IMR-90 (cell line): Measurements from ENCODE around the gene ADAMTS19. TPM values are rescaled to one million over a fixed set of nuclear protein-coding genes. Genes with fewer than 3 reads are reported as not detected.

Experiments
- ATAC-seq: fragments of 200-7000 bp; cut with Tn5 transposase; 2 replicates; pipeline ENCODE4 v1.9.1; 2020; ENCODE audit warnings: low read depth, mild to moderate bottlenecking, moderate library complexity
- BruUV-seq: library from RNA; stranded (reverse); fragments of 400-500 nt; replicated peaks from 2 replicates; lab custom pipeline; 2021; lab: Mats Ljungman, UMichigan
- CTCF ChIA-PET: fragments of 300-600 bp; formaldehyde crosslinking; extraction: SDS; loops from one replicate; lab custom pipeline; 2021; ENCODE audit warnings: antibody characterized with exemption; lab: Yijun Ruan, JAX
- POLR2A ChIA-PET: fragments of 300-600 bp; sonication (Branson Sonifier 250); formaldehyde crosslinking; loops from one replicate; lab custom pipeline; 2022; ENCODE audit warnings: antibody characterized with exemption; ENCODE audit not compliant: unreplicated experiment; lab: Charles Lee
- DNase-seq: peaks from one replicate; pipeline ENCODE4 v3.0.0; 2013
- H2AFZ ChIP-seq: replicated peaks from 2 replicates; pipeline ENCODE3; 2013; ENCODE audit warnings: low read length, mild to moderate bottlenecking; ENCODE audit not compliant: poor library complexity
- H2AK5ac ChIP-seq: 2 replicates; pipeline ENCODE4 v1.6.1; 2013; ENCODE audit warnings: low read depth, low read length, inconsistent platforms
- H2AK9ac ChIP-seq: replicated peaks from 2 replicates; pipeline ENCODE3; 2013; ENCODE audit warnings: mild to moderate bottlenecking, low read depth, low read length, moderate library complexity; ENCODE audit not compliant: poor library complexity
- H2BK120ac ChIP-seq: 2 replicates; pipeline ENCODE4 v1.6.1; 2013; ENCODE audit warnings: low read depth, low read length, inconsistent platforms
- H2BK15ac ChIP-seq: 3 replicates; pipeline ENCODE4 v1.6.1; 2013; ENCODE audit warnings: low read depth, low read length, inconsistent platforms
- H2BK20ac ChIP-seq: 2 replicates; pipeline ENCODE4 v1.6.1; 2013; ENCODE audit warnings: low read depth, mild to moderate bottlenecking, inconsistent platforms, low read length, moderate library complexity
- H2BK5ac ChIP-seq: 2 replicates; pipeline ENCODE4 v1.6.1; 2013; ENCODE audit warnings: mild to moderate bottlenecking, low read depth, low read length, inconsistent platforms; ENCODE audit not compliant: poor library complexity, severe bottlenecking
- H3K14ac ChIP-seq: replicated peaks from 2 replicates; pipeline ENCODE4 v1.6.1; 2013; ENCODE audit warnings: low read depth, low read length, inconsistent platforms
- H3K18ac ChIP-seq: 2 replicates; pipeline ENCODE4 v1.6.1; 2013; ENCODE audit warnings: low read depth, low read length, control low read depth
- H3K23ac ChIP-seq: 2 replicates; pipeline ENCODE4 v1.6.1; 2013; ENCODE audit warnings: low read depth, low read length, inconsistent platforms
- H3K27ac ChIP-seq: 2 replicates; pipeline ENCODE4 v1.5.1; 2013; ENCODE audit warnings: mild to moderate bottlenecking, control low read depth, low read length; ENCODE audit not compliant: insufficient read depth
- H3K27me3 ChIP-seq: 2 replicates; pipeline ENCODE4 v1.6.1; 2013; ENCODE audit warnings: low read length; ENCODE audit not compliant: control insufficient read depth, insufficient read depth
- H3K36me3 ChIP-seq: 2 replicates; pipeline ENCODE4 v1.6.1; 2013; ENCODE audit warnings: low read length, mixed read lengths; ENCODE audit not compliant: control insufficient read depth, insufficient read depth
- H3K4ac ChIP-seq: 2 replicates; pipeline ENCODE4 v1.6.1; 2013; ENCODE audit warnings: low read depth, low read length, inconsistent platforms
- H3K4me1 ChIP-seq: 2 replicates; pipeline ENCODE4 v1.6.1; 2013; ENCODE audit warnings: low read length, mixed read lengths; ENCODE audit not compliant: control insufficient read depth, insufficient read depth
- H3K4me2 ChIP-seq: 2 replicates; pipeline ENCODE4 v1.6.1; 2013; ENCODE audit warnings: low read depth, mild to moderate bottlenecking, control low read depth, low read length, moderate library complexity
- H3K4me3 ChIP-seq: 2 replicates; pipeline ENCODE4 v1.5.1; 2013; ENCODE audit warnings: low read depth, mild to moderate bottlenecking, control low read depth, low read length, moderate library complexity; ENCODE audit not compliant: insufficient read depth
- H3K56ac ChIP-seq: 2 replicates; pipeline ENCODE4 v1.6.1; 2013; ENCODE audit warnings: low read length, inconsistent platforms; ENCODE audit not compliant: insufficient read depth; ENCODE audit errors: extremely low read depth
- H3K79me1 ChIP-seq, 2 experiments: 2 replicates each; pipeline ENCODE4 v1.6.1; 2013; ENCODE audit warnings: low read length in 2 of 2, inconsistent platforms in 1 of 2, low read depth in 1 of 2
- H3K9ac ChIP-seq: 2 replicates; pipeline ENCODE4 v1.6.1; 2013; ENCODE audit warnings: low read depth, low read length, control low read depth
- H3K9me1 ChIP-seq: 2 replicates; pipeline ENCODE4 v1.6.1; 2013; ENCODE audit warnings: low read length, inconsistent platforms; ENCODE audit not compliant: insufficient read depth
- H3K9me3 ChIP-seq: 2 replicates; pipeline ENCODE4 v1.6.1; 2013; ENCODE audit warnings: low read length; ENCODE audit not compliant: control insufficient read depth, insufficient read depth
- H4K20me1 ChIP-seq: 2 replicates; pipeline ENCODE4 v1.6.1; 2013; ENCODE audit warnings: low read length, inconsistent platforms; ENCODE audit not compliant: insufficient read depth
- H4K5ac ChIP-seq: 2 replicates; pipeline ENCODE4 v1.6.1; 2013; ENCODE audit warnings: mild to moderate bottlenecking, low read depth, low read length, control low read depth
- H4K8ac ChIP-seq, 2 experiments: 2 replicates each; pipeline ENCODE4 v1.6.1; 2013; ENCODE audit warnings: low read depth in 2 of 2, low read length in 2 of 2, control low read depth in 1 of 2, inconsistent platforms in 1 of 2
- H4K91ac ChIP-seq: 2 replicates; pipeline ENCODE4 v1.6.1; 2013; ENCODE audit warnings: low read depth, low read length, inconsistent platforms; ENCODE audit not compliant: insufficient read depth
- BHLHE40 ChIP-seq: fragments of 150-350 bp; IDR thresholded peaks from 2 replicates; pipeline ENCODE4 v1.6.1; 2016; ENCODE audit warnings: mild to moderate bottlenecking, low read depth, low read length
- CEBPB ChIP-seq: IDR thresholded peaks from 2 replicates; pipeline ENCODE4 v1.6.1; 2012; ENCODE audit warnings: low read depth, low read length, improper control_type of control experiment
- CHD1 ChIP-seq: IDR thresholded peaks from 2 replicates; pipeline ENCODE4 v1.6.1; 2012; ENCODE audit warnings: low read depth, low read length, improper control_type of control experiment
- FOS ChIP-seq: fragments of 150-350 bp; IDR thresholded peaks from 2 replicates; pipeline ENCODE4 v1.6.1; 2016; ENCODE audit warnings: low read depth, low read length
- MAFK ChIP-seq: IDR thresholded peaks from 2 replicates; pipeline ENCODE4 v1.6.1; 2012; ENCODE audit warnings: low read depth, low read length, improper control_type of control experiment
- MAZ ChIP-seq: IDR thresholded peaks from 2 replicates; pipeline ENCODE4 v1.6.1; 2012; ENCODE audit warnings: low read depth, mild to moderate bottlenecking, low read length, improper control_type of control experiment, moderate library complexity, borderline replicate concordance
- MXI1 ChIP-seq: IDR thresholded peaks from 2 replicates; pipeline ENCODE4 v1.6.1; 2012; ENCODE audit warnings: low read depth, mild to moderate bottlenecking, low read length, moderate library complexity, borderline replicate concordance
- NFE2L2 ChIP-seq: fragments of 150-350 bp; IDR thresholded peaks from 2 replicates; pipeline ENCODE4 v1.6.1; 2016; ENCODE audit warnings: low read depth, mild to moderate bottlenecking, low read length
- POLR2A ChIP-seq: IDR thresholded peaks from 2 replicates; pipeline ENCODE4 v1.6.1; 2012; ENCODE audit warnings: mild to moderate bottlenecking, low read depth, low read length
- RAD21 ChIP-seq: IDR thresholded peaks from 2 replicates; pipeline ENCODE4 v1.6.1; 2012; ENCODE audit warnings: low read length, improper control_type of control experiment
- RCOR1 ChIP-seq: IDR thresholded peaks from 2 replicates; pipeline ENCODE4 v1.6.1; 2012; ENCODE audit warnings: mild to moderate bottlenecking, low read length, improper control_type of control experiment; ENCODE audit not compliant: insufficient replicate concordance
- RFX5 ChIP-seq: IDR thresholded peaks from 2 replicates; pipeline ENCODE4 v1.8.0; 2012; ENCODE audit warnings: low read depth, mild to moderate bottlenecking, low read length, moderate library complexity
- SMC3 ChIP-seq: fragments of 150-350 bp; IDR thresholded peaks from 2 replicates; pipeline ENCODE4 v1.6.1; 2016; ENCODE audit warnings: low read depth, mild to moderate bottlenecking, antibody characterized with exemption, low read length, moderate library complexity
- USF2 ChIP-seq: fragments of 150-350 bp; IDR thresholded peaks from 2 replicates; pipeline ENCODE4 v1.6.1; 2017; ENCODE audit warnings: mild to moderate bottlenecking, antibody characterized with exemption, low read length, low read depth
- WGBS, 2 experiments: methylation state at CpG; one replicate each; pipeline versions ENCODE4 v1.1.5 to v1.1.7; 2013; ENCODE audit warnings: missing lambda C conversion rate in 2 of 2; ENCODE audit not compliant: insufficient read length in 1 of 2; ENCODE audit errors: extremely low coverage in 2 of 2; 5-methylcytosine and 5-hydroxymethylcytosine counted together
- dilution Hi-C: fragments of 300-500 bp; cut with HindIII; formaldehyde crosslinking; loops from one replicate; pipeline ENCODE4 v1.14.3; 2018; ENCODE audit warnings: low sequenced_read_pairs; ENCODE audit not compliant: unreplicated experiment
- in situ Hi-C: fragments of 300-500 bp; cut with MboI; formaldehyde crosslinking; loops from 3 replicates; pipeline ENCODE4 v1.14.3; 2019; ENCODE audit warnings: low sequenced_read_pairs, inconsistent platforms, mixed read lengths
- intact Hi-C: fragments of 100-400 bp; cut with micrococcal nuclease; formaldehyde crosslinking; loops from 2 replicates; pipeline ENCODE4 v1.10.0; 2022
- polyA plus RNA-seq, 3 experiments: library from polyadenylated mRNA; depleted of rRNA; stranded (reverse); fragments of >200 nt; gene quantifications; 2 replicates each; pipeline ENCODE4 v1.2.3, GENCODE V29; 2012; ENCODE audit warnings: low replicate concordance in 1 of 3
- total RNA-seq: library from RNA; depleted of rRNA; stranded (reverse); fragments of >200 nt; gene quantifications from 2 replicates; pipeline ENCODE4 v1.2.3, GENCODE V29; 2012
- TF ChIP-seq, protein P1 (sequence below): fragments of 150-350 bp; IDR thresholded peaks from 2 replicates; pipeline ENCODE4 v1.6.1; 2016; ENCODE audit warnings: low read depth, mild to moderate bottlenecking, low read length, moderate library complexity, borderline replicate concordance
- TF ChIP-seq, protein P2 (sequence below): conservative IDR thresholded peaks from 2 replicates; pipeline ENCODE4 v1.5.1; 2012; ENCODE audit warnings: mild to moderate bottlenecking, low read depth, low read length, improper control_type of control experiment

ADAMTS19 gene
- total and polyA plus RNA-seq, 2 of the 4 experiments (the other 2 are of a cell fraction) = under 0.01 to 0.17 TPM

- no peaks in the 10 kb centered on the region for H4K20me1 ChIP-seq
- no peak overlapping the region for H3K4ac ChIP-seq
- H3K79me1 ChIP-seq = no peaks in the 10 kb centered on the region
- no peak for DNase-seq
- H2BK15ac ChIP-seq = no peak overlapping the region
- no peak overlapping the region for H3K9ac ChIP-seq
- no peaks in the 10 kb centered on the region for H3K36me3 ChIP-seq
- no CpG with 5 or more reads among the region's 5 CpGs for WGBS, 2 experiments
- no peak overlapping the region for H2BK120ac ChIP-seq
- H3K9me3 ChIP-seq = no peaks in the 10 kb centered on the region
- no peak overlapping the region for H2AFZ ChIP-seq
- no peak overlapping the region for H3K18ac ChIP-seq
- TF ChIP-seq CEBPB (no peak), MXI1 (no peak), MAZ (no peak), BHLHE40 (no peak), RCOR1 (no peak), CHD1 (no peak), SMC3 (no peak), MAFK (no peak), USF2 (no peak), RAD21 (no peak), POLR2A (no peak), FOS (no peak), NFE2L2 (no peak), RFX5 (no peak)
- TF ChIP-seq, protein P1, sequence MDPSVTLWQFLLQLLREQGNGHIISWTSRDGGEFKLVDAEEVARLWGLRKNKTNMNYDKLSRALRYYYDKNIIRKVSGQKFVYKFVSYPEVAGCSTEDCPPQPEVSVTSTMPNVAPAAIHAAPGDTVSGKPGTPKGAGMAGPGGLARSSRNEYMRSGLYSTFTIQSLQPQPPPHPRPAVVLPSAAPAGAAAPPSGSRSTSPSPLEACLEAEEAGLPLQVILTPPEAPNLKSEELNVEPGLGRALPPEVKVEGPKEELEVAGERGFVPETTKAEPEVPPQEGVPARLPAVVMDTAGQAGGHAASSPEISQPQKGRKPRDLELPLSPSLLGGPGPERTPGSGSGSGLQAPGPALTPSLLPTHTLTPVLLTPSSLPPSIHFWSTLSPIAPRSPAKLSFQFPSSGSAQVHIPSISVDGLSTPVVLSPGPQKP = no peak
- TF ChIP-seq, protein P2, sequence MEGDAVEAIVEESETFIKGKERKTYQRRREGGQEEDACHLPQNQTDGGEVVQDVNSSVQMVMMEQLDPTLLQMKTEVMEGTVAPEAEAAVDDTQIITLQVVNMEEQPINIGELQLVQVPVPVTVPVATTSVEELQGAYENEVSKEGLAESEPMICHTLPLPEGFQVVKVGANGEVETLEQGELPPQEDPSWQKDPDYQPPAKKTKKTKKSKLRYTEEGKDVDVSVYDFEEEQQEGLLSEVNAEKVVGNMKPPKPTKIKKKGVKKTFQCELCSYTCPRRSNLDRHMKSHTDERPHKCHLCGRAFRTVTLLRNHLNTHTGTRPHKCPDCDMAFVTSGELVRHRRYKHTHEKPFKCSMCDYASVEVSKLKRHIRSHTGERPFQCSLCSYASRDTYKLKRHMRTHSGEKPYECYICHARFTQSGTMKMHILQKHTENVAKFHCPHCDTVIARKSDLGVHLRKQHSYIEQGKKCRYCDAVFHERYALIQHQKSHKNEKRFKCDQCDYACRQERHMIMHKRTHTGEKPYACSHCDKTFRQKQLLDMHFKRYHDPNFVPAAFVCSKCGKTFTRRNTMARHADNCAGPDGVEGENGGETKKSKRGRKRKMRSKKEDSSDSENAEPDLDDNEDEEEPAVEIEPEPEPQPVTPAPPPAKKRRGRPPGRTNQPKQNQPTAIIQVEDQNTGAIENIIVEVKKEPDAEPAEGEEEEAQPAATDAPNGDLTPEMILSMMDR = no peak
- no peaks in the 10 kb centered on the region for H3K27me3 ChIP-seq
- no peak for ATAC-seq
- in situ Hi-C loops = loop anchor here (10.0 kb wide), 1 partner anchor 869 kb away; no protein-coding TSS in a partner anchor
- dilution Hi-C loops = no loop called here
- no peak overlapping the region for H3K23ac ChIP-seq
- H3K14ac ChIP-seq = no peak overlapping the region
- no peak overlapping the region for H2AK9ac ChIP-seq
- H2AK5ac ChIP-seq = no peak overlapping the region
- ChIA-PET POLR2A (no interaction called here), CTCF (no interaction called here)
- H4K91ac ChIP-seq = no peak overlapping the region
- no peak overlapping the region for H3K56ac ChIP-seq
- intact Hi-C loops = no loop called here
- H3K27ac ChIP-seq = no peak overlapping the region
- no peak overlapping the region for H3K4me3 ChIP-seq
- BruUV-seq = no TSS peak
- no peak overlapping the region for H4K5ac ChIP-seq
- H3K9me1 ChIP-seq = no peaks in the 10 kb centered on the region
- no peak overlapping the region for H2BK5ac ChIP-seq
- H3K4me2 ChIP-seq = no peak overlapping the region
- no peak overlapping the region for H2BK20ac ChIP-seq
- no peak overlapping the region for H4K8ac ChIP-seq
- H3K4me1 ChIP-seq = no peaks in the 10 kb centered on the region
Measured at GRCh38 chr5:129773376-129773775, 313.3 kb downstream of the ADAMTS19 start.
